Bronchial epithelial cell (primary cell): ENCODE measurements around the gene AIP. TPM values are rescaled to one million over a fixed set of nuclear protein-coding genes. Genes with fewer than 3 reads are reported as not detected.

Experiments
- DNase-seq: peaks from one replicate; pipeline ENCODE4 v3.0.0-alpha.2; 2010; ENCODE audit warnings: low read depth
- FAIRE-seq: peaks from 2 replicates; lab custom pipeline; 2011; peaks lifted over from hg19 to GRCh38; lab: Jason Lieb, UNC
- H3K27me3 ChIP-seq: 2 replicates; pipeline ENCODE4 v1.5.1; 2011; ENCODE audit warnings: low read length; ENCODE audit not compliant: control insufficient read depth, insufficient read depth
- H3K36me3 ChIP-seq: 2 replicates; pipeline ENCODE4 v1.5.1; 2011; ENCODE audit warnings: low read length; ENCODE audit not compliant: control insufficient read depth, insufficient read depth
- H3K4me3 ChIP-seq: 2 replicates; pipeline ENCODE4 v1.5.1; 2011; ENCODE audit warnings: mild to moderate bottlenecking, low read depth, low read length, control low read depth
- total RNA-seq: library from RNA; depleted of rRNA; stranded (reverse); fragments of >200 nt; gene quantifications from 2 replicates; pipeline ENCODE4 v1.2.1, GENCODE V29; 2014
- TF ChIP-seq, protein P1 (sequence below): IDR thresholded peaks from 2 replicates; pipeline ENCODE4 v1.5.1; 2011; ENCODE audit warnings: mild to moderate bottlenecking, moderate library complexity, low read length, control low read depth, inconsistent platforms; ENCODE audit not compliant: insufficient read depth, severe bottlenecking

AIP gene
- total RNA-seq, 1 donor from 2014 or later, result 85.3 TPM

DNA sequence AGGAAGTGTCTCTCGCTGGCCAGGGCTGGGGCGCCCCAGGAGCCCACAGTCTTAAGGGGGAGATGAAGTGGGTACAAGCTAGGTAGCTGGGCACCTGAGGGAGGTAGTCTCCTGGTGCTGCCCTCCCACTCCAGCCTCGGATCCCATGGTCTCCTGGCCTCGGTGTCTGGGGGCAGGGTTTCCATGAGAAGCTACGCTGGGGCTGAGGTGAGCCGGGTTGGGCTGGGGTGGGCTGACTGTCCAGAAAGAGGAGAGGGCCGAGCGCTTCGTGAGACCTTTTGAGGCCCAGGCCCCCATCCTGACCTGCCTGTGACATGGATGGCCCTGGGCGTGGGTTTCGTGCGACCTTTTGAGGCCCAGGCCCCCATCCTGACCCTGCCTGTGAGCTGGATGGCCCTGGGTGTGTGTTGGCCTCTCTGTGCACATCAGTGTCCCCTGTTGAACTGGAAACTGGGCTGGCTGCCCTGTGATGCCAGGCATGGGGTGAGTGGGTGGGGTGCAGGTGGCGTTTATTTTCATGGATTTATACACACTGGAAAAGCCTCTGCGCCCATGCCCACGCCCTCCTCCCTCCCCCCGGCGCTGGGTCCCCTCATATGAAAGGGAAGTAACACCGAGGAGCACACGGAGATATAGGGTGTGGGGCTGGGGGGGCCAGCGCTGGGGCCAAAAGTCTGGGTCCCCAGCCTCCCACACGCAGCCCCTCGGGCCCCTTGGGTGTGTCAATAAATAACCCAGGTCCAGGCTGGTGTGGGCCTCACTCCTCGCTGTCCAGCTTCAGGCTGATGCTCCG lies 8.6 kb downstream of the AIP start:
- Histone ChIP-seq H3K4me3 (no peak overlapping the region), H3K36me3 (peaks cover 31% of the 10 kb centered on the region), H3K27me3 (no peaks in the 10 kb centered on the region)
- FAIRE-seq, result no peak
- TF ChIP-seq, protein P1, sequence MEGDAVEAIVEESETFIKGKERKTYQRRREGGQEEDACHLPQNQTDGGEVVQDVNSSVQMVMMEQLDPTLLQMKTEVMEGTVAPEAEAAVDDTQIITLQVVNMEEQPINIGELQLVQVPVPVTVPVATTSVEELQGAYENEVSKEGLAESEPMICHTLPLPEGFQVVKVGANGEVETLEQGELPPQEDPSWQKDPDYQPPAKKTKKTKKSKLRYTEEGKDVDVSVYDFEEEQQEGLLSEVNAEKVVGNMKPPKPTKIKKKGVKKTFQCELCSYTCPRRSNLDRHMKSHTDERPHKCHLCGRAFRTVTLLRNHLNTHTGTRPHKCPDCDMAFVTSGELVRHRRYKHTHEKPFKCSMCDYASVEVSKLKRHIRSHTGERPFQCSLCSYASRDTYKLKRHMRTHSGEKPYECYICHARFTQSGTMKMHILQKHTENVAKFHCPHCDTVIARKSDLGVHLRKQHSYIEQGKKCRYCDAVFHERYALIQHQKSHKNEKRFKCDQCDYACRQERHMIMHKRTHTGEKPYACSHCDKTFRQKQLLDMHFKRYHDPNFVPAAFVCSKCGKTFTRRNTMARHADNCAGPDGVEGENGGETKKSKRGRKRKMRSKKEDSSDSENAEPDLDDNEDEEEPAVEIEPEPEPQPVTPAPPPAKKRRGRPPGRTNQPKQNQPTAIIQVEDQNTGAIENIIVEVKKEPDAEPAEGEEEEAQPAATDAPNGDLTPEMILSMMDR, result no peak
- DNase-seq, result no peak

DNA sequence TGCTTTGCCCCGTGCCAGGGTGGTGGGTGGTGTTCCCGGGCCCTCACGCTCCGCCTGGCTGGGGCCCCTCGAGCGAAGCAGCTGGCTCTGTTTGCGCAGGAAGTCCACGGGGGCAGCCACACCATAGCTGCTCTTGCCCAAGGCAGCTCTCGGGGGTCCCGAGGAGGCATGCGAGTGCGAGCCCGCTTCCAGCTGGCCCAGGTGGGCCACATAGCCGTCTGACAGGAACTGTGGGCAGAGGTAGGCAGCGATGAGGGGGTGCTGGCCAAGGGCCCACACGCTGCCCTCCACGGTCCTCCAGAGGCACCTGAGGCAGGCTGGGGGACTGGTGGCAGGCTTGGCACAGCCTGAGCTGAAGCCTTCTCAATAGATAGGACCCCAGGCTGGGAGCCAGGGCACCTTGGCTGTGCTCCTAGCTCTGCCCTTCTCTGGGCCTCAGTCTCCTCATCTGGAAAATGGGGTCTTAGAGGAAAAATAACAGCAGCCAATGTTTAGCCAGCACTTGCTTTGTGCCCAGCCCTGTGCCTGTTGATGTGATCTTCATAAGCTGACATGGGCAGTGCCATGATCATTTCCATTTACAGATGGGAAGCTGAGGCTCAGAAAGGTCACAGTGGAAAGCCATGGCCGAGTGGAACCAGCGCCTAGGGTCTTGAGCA lies 9.4 kb downstream of the AIP start:
- no peak for DNase-seq
- TF ChIP-seq, protein P1, result no peak
- no peak for FAIRE-seq

DNA sequence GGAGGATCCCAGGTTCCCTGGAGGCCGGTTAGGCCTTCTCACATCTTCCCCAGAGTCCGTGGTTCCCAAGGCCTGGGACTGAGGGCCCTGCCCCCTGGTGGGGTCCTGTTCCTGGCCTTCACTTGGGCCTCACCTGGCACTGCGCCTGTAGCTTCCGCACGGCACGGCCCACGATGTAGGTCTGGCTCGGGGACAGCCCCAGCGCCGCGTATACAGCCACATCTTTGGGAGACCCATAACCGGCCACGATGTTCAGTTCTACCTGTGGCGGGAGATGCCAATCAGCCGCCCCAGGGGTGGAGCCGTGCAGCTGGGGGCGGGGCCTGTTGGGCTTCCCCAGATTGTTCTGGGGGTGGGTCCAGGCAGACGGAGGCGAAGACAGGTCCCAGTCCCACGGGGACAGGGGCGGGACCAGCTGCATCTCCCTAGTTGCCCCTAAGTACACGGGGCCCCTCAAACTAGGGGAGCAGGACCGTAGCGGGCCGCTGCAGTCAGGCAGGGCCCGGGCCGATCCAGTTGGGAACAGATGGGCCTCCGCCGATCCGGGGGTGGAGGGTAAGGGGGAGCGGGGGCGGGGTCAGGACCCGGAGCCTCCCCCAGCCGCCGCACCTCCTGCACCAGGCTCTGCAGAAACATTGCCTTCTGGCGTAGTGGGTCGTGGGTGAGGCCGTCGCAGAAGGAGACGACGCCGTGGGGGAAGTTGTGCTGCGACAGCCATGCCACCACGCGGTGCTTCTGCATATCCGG lies 10.1 kb downstream of the AIP start:
- H3K27me3 ChIP-seq, result no peaks in the 10 kb centered on the region
- no peak overlapping the region for H3K4me3 ChIP-seq
- DNase-seq, result no peak
- H3K36me3 ChIP-seq, result peaks cover 36% of the 10 kb centered on the region
- no peak for FAIRE-seq
- TF ChIP-seq, protein P1, result no peak

More for the DNA sequence above, 9.4 kb downstream of the AIP start:
- H3K36me3 ChIP-seq, result peaks cover 33% of the 10 kb centered on the region
- no peak overlapping the region for H3K4me3 ChIP-seq
- no peaks in the 10 kb centered on the region for H3K27me3 ChIP-seq

DNA sequence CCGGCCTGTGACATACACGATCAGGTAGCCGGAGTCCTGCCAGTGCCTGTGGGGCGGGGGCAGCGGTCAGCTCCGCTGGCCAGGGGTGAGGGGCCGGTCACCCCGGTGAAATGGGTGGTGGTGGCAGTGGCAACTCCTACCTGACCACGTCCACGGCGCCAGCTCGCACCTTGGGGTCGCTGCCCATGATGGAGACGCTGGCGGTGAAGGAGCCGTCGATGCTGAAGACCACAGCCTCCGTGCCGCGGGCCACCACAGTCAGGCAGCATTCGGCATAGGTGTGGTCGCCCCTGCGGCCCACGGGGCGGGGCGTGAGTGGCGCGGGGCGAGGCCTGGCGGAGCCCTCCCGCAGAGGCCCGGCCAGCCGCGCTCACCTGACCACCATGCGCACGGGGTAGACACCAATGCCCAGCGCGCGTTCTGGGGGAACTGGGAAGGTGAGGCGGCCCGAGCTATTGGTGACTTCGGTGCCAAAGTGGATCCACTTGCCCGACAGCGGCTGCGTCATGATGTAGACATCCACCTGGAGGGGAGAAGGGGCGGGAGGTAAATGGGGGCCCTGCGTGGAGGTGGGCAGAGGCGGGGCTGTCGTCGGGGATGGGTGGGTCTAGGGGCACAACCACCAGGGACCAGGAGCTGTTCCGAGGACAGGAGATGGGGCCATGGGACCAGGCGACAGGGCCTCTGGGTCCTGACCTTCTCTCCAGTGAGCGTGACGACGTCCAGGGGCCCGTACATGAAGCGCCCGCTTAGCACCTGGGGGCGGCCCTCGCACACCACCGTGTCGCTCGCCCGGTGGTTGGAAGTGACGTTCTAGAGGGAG lies 10.9 kb downstream of the AIP start:
- FAIRE-seq (no peak), DNase-seq (no peak)
- no peak overlapping the region for H3K4me3 ChIP-seq
- TF ChIP-seq, protein P1, result no peak
- H3K27me3 ChIP-seq, result no peaks in the 10 kb centered on the region
- H3K36me3 ChIP-seq, result peaks cover 41% of the 10 kb centered on the region
